BLaER1 treated with 17β-estradiol and CSF1 and Interleukin-3, amounts not matched to agents 10 nM and 100 nM (cell line): ENCODE data around the gene ENHO.
"Not testable (repeated sequence)": the region's sequence is repeated elsewhere in the genome, so short reads cannot be mapped to it uniquely, and the experiment has no call there.

Experiments used
- H3K27ac ChIP-seq, 11 experiments: shearing (Covaris generic); formaldehyde crosslinking; 2 replicates each; pipeline ENCODE4 v1.8.1; 2022
- H3K27me3 ChIP-seq, 11 experiments: shearing (Covaris generic); formaldehyde crosslinking; 2 replicates each; pipeline ENCODE4 v1.8.1; 2022
- H3K36me3 ChIP-seq, 11 experiments: shearing (Covaris generic); formaldehyde crosslinking; 2 replicates each; pipeline ENCODE4 v1.8.1; 2022
- H3K4me1 ChIP-seq, 10 experiments: shearing (Covaris generic); formaldehyde crosslinking; 2 replicates each; pipeline ENCODE4 v1.8.1; 2022
- H3K4me2 ChIP-seq, 11 experiments: shearing (Covaris generic); formaldehyde crosslinking; 2 replicates each; pipeline ENCODE4 v1.8.1; 2022
- H3K4me3 ChIP-seq, 10 experiments: shearing (Covaris generic); formaldehyde crosslinking; 2 replicates each; pipeline ENCODE4 v1.8.1; 2022
- H3K9ac ChIP-seq, 11 experiments: shearing (Covaris generic); formaldehyde crosslinking; 2 replicates each; pipeline ENCODE4 v1.8.1; 2022
- H3K9me3 ChIP-seq, 11 experiments: shearing (Covaris generic); formaldehyde crosslinking; replicated peaks in 1 of 11; 2 replicates each; pipeline ENCODE4 v1.8.1; 2022
- H4K20me1 ChIP-seq, 11 experiments: shearing (Covaris generic); formaldehyde crosslinking; 2 replicates each; pipeline ENCODE4 v1.8.1; 2022
- Cebpa-rat ChIP-seq, 11 experiments: shearing (Covaris generic); IDR thresholded peaks; 2 replicates each; pipeline ENCODE4 v1.8.1; 2022

ENHO gene

DNA sequence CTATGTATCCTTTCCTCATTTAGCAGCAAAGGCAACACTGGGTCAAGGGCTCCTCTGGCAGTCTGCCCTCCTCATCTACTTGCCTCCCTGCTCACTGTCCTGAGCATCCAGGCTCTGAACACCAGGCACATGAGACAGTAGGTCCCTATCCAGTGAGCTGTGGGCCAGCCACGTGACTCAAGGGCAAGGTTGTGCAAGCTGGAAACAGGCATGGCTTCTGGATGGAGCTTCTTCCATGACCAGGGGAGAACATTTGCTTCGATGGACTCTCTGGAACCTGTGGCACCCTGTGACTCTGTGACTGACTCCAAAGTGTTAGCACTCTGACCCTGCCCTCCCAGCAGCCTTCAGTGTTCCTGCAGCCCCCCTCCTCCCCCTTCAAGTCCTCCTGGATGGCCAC lies 31.2 kb downstream of the ENHO start:
- Histone ChIP-seq H3K27me3 (no peaks in the 10 kb centered on the region), H3K36me3 (no peaks in the 10 kb centered on the region), H4K20me1 (peaks cover 0 to 21% (median 0%) of the 10 kb centered on the region in 11 experiments; a peak in 4 of 22 replicates), H3K4me1 (no peaks in the 10 kb centered on the region), H3K9me3 (no peaks in the 10 kb centered on the region), H3K4me2 (no peak overlapping the region), H3K27ac (no peak overlapping the region), H3K4me3 (no peak overlapping the region), H3K9ac (no peak overlapping the region)
- TF ChIP-seq Cebpa-rat (IDR thresholded peaks at IDR 0.05), result no peak

DNA sequence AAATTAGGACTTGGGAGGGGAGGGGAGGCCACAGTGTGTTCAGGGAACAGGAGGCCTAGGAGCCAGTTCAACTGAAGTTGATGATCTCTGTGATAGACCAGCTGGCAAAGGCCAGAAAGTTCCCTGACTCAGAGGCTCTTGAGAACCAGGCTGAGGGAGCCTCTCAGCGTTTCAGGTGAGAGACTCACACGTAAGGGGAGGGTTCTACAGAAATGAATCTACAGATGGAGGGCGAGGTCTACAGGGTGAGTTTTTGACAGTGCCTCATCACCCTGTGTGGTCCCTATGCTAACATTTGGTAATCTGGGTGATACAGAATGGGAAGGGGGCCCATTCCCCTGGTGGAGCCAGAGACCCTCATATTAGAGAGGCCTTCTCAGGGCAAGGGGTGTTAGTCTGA lies 32.0 kb downstream of the ENHO start:
- TF ChIP-seq Cebpa-rat (IDR thresholded peaks at IDR 0.05), result no peak
- no peaks in the 10 kb centered on the region for H3K27me3 ChIP-seq
- no peak overlapping the region for H3K27ac ChIP-seq
- H3K9ac ChIP-seq, result no peak overlapping the region
- no peak overlapping the region for H3K4me3 ChIP-seq
- H3K4me2 ChIP-seq, result no peak overlapping the region
- peaks cover 0 to 21% (median 0%) of the 10 kb centered on the region in 11 experiments; a peak in 4 of 22 replicates for H4K20me1 ChIP-seq
- H3K9me3 ChIP-seq, result no peaks in the 10 kb centered on the region
- H3K4me1 ChIP-seq, result no peaks in the 10 kb centered on the region
- H3K36me3 ChIP-seq, result no peaks in the 10 kb centered on the region

DNA sequence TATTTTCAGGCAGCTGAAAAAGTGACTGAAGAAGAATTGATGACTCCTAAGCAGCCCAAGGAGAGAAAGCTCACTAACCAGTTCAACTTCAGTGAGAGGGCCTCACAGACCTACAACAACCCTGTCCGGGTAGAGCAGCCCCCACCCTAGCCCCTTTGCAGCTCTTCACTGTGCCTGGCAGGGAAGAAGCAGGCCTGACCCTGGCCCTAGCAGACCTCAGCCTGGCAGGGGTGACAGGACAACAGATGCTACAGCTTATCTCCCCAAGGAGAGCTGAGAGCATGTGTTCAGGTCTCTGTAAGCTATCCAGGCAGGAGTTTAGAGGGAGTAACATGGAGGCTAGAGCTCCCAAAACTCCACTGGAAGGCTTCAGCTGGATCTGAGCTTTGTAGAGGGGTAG lies 32.4 kb downstream of the ENHO start:
- TF ChIP-seq Cebpa-rat (IDR thresholded peaks at IDR 0.05), result no peak
- Histone ChIP-seq H3K27ac (no peak overlapping the region), H3K27me3 (no peaks in the 10 kb centered on the region)

DNA sequence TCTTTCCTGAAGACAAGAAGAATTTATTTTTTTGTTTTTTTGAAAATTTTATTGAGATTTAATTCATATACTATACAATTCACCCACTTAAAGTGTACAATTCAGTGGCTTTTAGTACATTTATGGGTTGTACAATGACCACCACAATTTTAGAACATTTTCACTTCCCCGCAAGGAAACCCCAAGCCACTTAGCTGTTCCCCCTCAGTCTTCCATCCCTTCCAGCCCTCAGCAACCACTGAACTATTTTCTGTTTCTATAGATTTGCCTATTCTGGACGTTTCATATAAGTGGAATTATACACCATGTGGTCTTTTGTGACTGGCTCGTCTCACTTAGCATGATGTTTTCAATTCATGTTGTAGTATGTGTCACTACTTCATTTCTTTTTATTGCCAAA lies 36.2 kb downstream of the ENHO start:
- Histone ChIP-seq H3K9ac (no peak overlapping the region), H3K27me3 (no peaks in the 10 kb centered on the region), H3K4me1 (no peaks in the 10 kb centered on the region), H3K36me3 (no peaks in the 10 kb centered on the region), H4K20me1 (peaks cover 0 to 15% (median 0%) of the 10 kb centered on the region in 11 experiments; a peak in 1 of 22 replicates), H3K27ac (no peak overlapping the region), H3K9me3 (no peaks in the 10 kb centered on the region; a peak in 1 of 22 replicates), H3K4me2 (no peak overlapping the region), H3K4me3 (no peak overlapping the region)
- no peak for TF ChIP-seq Cebpa-rat (IDR thresholded peaks at IDR 0.05)

More for the DNA sequence above, 32.4 kb downstream of the ENHO start:
- Histone ChIP-seq H3K4me1 (no peaks in the 10 kb centered on the region), H3K9me3 (no peaks in the 10 kb centered on the region), H3K9ac (no peak overlapping the region), H3K4me2 (no peak overlapping the region), H3K4me3 (no peak overlapping the region), H4K20me1 (peaks cover 0 to 21% (median 0%) of the 10 kb centered on the region in 11 experiments; a peak in 4 of 22 replicates), H3K36me3 (no peaks in the 10 kb centered on the region)

DNA sequence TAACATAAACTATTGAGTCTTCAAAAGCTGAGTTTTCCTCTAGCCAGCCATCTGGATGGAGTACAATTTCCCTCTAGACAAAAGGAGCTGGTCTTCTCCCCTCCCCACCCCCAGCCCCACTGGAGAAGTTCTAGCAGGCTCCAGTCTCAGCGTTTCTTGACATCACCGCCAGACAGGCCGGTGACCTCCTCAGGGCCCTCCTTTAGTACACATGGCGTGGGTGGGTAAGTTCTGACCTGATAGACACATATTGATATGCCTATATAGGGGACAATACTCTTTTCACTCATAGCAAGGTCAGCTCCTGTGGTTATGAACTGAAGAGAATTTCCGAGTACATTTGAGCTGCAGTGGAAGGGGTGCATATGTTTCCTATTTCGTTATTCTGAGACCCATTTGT lies 37.0 kb downstream of the ENHO start:
- Histone ChIP-seq H3K27me3 (no peaks in the 10 kb centered on the region), H3K9me3 (no peaks in the 10 kb centered on the region; a peak in 1 of 22 replicates), H3K36me3 (no peaks in the 10 kb centered on the region), H3K27ac (no peak overlapping the region), H3K4me3 (no peak overlapping the region), H3K4me1 (no peaks in the 10 kb centered on the region), H4K20me1 (peaks cover 0 to 10% (median 0%) of the 10 kb centered on the region in 11 experiments; a peak in 1 of 22 replicates), H3K9ac (no peak overlapping the region), H3K4me2 (no peak overlapping the region)
- no peak for TF ChIP-seq Cebpa-rat (IDR thresholded peaks at IDR 0.05)

DNA sequence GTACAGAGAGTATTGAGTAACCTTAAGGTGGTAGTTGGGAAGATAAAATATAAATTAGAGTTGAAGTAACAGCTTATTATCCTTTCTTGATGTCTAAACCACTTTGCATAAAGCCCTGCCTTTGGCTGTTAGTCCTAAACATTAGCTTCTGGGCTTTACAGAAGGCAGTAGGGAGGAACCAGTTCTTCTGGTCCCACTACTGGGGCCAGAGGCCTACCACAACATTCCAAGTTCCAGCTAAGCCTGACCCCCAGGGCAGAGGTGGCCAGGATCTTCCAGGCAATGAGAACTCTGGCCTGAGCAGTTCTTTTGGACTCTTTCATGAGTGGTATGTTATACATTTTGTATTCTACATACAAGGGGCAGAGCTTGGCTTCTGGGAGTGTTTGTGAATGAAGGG lies 38.1 kb downstream of the ENHO start:
- no peak for TF ChIP-seq Cebpa-rat (IDR thresholded peaks at IDR 0.05)
- Histone ChIP-seq H3K9ac (no peak overlapping the region), H3K36me3 (no peaks in the 10 kb centered on the region), H3K9me3 (no peaks in the 10 kb centered on the region; a peak in 1 of 22 replicates), H3K27me3 (no peaks in the 10 kb centered on the region), H3K4me3 (no peak overlapping the region), H3K27ac (no peak overlapping the region), H3K4me2 (no peak overlapping the region), H3K4me1 (no peaks in the 10 kb centered on the region), H4K20me1 (no peaks in the 10 kb centered on the region)

GRCh38 chr9:34482746-34483145 lies 40.0 kb downstream of the ENHO start:
- not testable (repeated sequence) for H3K4me2 ChIP-seq, H3K9me3 ChIP-seq, H3K36me3 ChIP-seq, H3K27ac ChIP-seq, H3K4me3 ChIP-seq, H3K27me3 ChIP-seq, H3K9ac ChIP-seq, H3K4me1 ChIP-seq, H4K20me1 ChIP-seq

GRCh38 chr9:34481620-34482019 lies 41.2 kb downstream of the ENHO start:
- not testable (repeated sequence) for H3K4me1 ChIP-seq, H3K4me3 ChIP-seq, H3K9ac ChIP-seq, H3K27me3 ChIP-seq, H3K36me3 ChIP-seq, H3K27ac ChIP-seq, H3K4me2 ChIP-seq, H4K20me1 ChIP-seq, H3K9me3 ChIP-seq

DNA sequence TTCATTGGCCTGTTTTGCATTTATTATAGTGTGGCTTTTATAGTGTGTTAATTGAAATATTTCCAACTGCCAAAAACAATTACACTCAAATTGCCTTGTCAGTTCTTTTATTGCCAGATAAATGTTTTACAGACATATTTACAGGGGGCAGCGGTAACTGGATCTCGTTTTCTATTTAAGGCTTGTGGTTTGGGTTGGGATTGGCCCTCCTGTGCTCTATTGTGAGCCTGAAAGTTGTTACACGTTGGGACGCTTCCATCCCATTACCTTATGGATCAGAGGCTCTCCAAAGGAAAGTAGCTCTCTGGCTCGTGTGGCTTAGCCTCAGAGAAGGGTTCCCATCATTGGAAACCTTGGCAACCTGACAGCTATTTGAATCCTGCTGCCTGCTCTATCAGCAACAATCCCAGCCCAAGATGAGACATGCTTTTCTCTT lies 43.3 kb downstream of the ENHO start:
- H3K36me3 ChIP-seq, result no peaks in the 10 kb centered on the region
- TF ChIP-seq Cebpa-rat (IDR thresholded peaks at IDR 0.05), result no peak
- no peak overlapping the region for H3K4me2 ChIP-seq
- no peaks in the 10 kb centered on the region for H4K20me1 ChIP-seq
- H3K9me3 ChIP-seq, result no peaks in the 10 kb centered on the region; a peak in 1 of 22 replicates
- H3K4me3 ChIP-seq, result no peak overlapping the region
- no peak overlapping the region for H3K9ac ChIP-seq
- H3K4me1 ChIP-seq, result peaks cover 0 to 15% (median 11%) of the 10 kb centered on the region in 10 experiments; a peak in 14 of 20 replicates
- no peaks in the 10 kb centered on the region for H3K27me3 ChIP-seq
- no peak overlapping the region for H3K27ac ChIP-seq

- Histone ChIP-seq H3K9me3 (no peaks in the 10 kb centered on the region; a peak in 1 of 22 replicates), H3K27ac (no peak overlapping the region), H3K9ac (no peak overlapping the region), H3K4me1 (peaks cover 0 to 19% (median 12%) of the 10 kb centered on the region in 10 experiments; a peak in 14 of 20 replicates), H3K4me3 (no peak overlapping the region), H4K20me1 (no peaks in the 10 kb centered on the region), H3K27me3 (no peaks in the 10 kb centered on the region), H3K36me3 (no peaks in the 10 kb centered on the region), H3K4me2 (no peak overlapping the region)
- no peak for TF ChIP-seq Cebpa-rat (IDR thresholded peaks at IDR 0.05)
These were observed 45.2 kb downstream of the ENHO start for GRCh38 chr9:34477541-34477940.
